B cell (primary cell): ENCODE data around the gene CAMK1D.

ENCODE experiments used
- EZH2 ChIP-seq: IDR thresholded peaks from 2 replicates; pipeline ENCODE4 v1.6.1; 2012; ENCODE audit warnings: borderline replicate concordance, low read depth, mild to moderate bottlenecking, moderate library complexity, low read length; ENCODE audit not compliant: insufficient read depth, poor library complexity, severe bottlenecking
- TF ChIP-seq, protein P1 (sequence below): fragments of 200-600 bp; IDR thresholded peaks from one replicate; pipeline ENCODE4 v1.8.0; 2022; ENCODE audit warnings: antibody characterized with exemption, mild to moderate bottlenecking

- TF ChIP-seq, protein P1, sequence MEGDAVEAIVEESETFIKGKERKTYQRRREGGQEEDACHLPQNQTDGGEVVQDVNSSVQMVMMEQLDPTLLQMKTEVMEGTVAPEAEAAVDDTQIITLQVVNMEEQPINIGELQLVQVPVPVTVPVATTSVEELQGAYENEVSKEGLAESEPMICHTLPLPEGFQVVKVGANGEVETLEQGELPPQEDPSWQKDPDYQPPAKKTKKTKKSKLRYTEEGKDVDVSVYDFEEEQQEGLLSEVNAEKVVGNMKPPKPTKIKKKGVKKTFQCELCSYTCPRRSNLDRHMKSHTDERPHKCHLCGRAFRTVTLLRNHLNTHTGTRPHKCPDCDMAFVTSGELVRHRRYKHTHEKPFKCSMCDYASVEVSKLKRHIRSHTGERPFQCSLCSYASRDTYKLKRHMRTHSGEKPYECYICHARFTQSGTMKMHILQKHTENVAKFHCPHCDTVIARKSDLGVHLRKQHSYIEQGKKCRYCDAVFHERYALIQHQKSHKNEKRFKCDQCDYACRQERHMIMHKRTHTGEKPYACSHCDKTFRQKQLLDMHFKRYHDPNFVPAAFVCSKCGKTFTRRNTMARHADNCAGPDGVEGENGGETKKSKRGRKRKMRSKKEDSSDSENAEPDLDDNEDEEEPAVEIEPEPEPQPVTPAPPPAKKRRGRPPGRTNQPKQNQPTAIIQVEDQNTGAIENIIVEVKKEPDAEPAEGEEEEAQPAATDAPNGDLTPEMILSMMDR: no peak
- TF ChIP-seq EZH2: no peak
Measured at GRCh38 chr10:12670004-12670403, 320.7 kb downstream of the CAMK1D start.
